SK-N-MC (cell line): ENCODE measurements around the gene TRIM33.
"Not testable (repeated sequence)": the region's sequence is repeated elsewhere in the genome, so short reads cannot be mapped to it uniquely, and the experiment has no call there.

ENCODE experiments used
- DNase-seq: peaks from one replicate; pipeline ENCODE4 v3.0.0-alpha.2; 2011; ENCODE audit warnings: low read depth, low spot score
- H3K27ac ChIP-seq: fragments of 200-600 bp; sonication (generic); 2 replicates; pipeline ENCODE4 v1.5.1; 2016; ENCODE audit warnings: mixed run types
- H3K36me3 ChIP-seq: fragments of 200-600 bp; sonication (generic); 2 replicates; pipeline ENCODE4 v1.6.1; 2017; ENCODE audit warnings: antibody characterized with exemption, low read length, mixed read lengths; ENCODE audit not compliant: insufficient read depth
- H3K4me3 ChIP-seq: fragments of 200-600 bp; sonication (generic); 2 replicates; pipeline ENCODE4 v1.5.1; 2016
- H3K9ac ChIP-seq: fragments of 200-600 bp; sonication (generic); 2 replicates; pipeline ENCODE4 v1.8.0; 2017; ENCODE audit warnings: mixed run types, mixed read lengths; ENCODE audit not compliant: insufficient read length
- H3K9me3 ChIP-seq: fragments of 200-600 bp; sonication (generic); 2 replicates; pipeline ENCODE4 v1.6.1; 2017; ENCODE audit warnings: low read depth, mild to moderate bottlenecking, antibody characterized with exemption, low read length, moderate library complexity, mixed read lengths
- EZH2 ChIP-seq: fragments of 200-600 bp; sonication (generic); IDR thresholded peaks from one replicate; pipeline ENCODE4 v1.6.1; 2017; ENCODE audit warnings: antibody characterized with exemption
- FOXP2 ChIP-seq: optimal IDR thresholded peaks from 2 replicates; pipeline ENCODE3; 2011; ENCODE audit warnings: mild to moderate bottlenecking, moderate library complexity; ENCODE audit not compliant: insufficient read depth; ENCODE audit errors: extremely low read length, control extremely low read depth
- POLR2AphosphoS5 ChIP-seq: IDR thresholded peaks from 2 replicates; pipeline ENCODE4 v1.6.1; 2012; ENCODE audit warnings: mild to moderate bottlenecking, low read depth, low read length, borderline replicate concordance

TRIM33 gene

DNA sequence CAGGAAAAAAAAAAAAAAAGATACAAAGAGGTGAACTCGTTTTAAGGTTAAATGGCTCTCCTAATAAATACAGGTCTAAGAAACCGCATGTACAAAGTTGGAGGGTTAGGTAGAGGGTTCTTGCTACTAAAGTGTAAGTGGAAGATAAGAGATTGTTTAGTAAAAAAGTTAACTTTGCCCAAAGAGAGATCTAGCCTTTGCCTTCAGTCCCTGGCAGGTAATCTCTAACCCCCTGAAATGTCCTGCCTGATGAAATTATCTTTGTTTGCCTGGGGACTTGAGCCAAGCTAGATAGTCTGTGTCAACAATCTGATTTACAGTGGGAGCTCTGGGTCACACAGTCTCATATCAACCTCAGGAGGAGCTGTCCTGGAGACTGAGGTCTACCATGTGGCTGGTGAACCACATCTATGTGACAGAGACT lies 57.6 kb downstream of the TRIM33 start:
- H3K27ac ChIP-seq = no peak overlapping the region
- peaks cover 74% of the 10 kb centered on the region for H3K36me3 ChIP-seq
- H3K9me3 ChIP-seq = 0 out of 2 replicates have a peak, but pooled peaks cover 2% of the 10 kb centered on the region
- H3K9ac ChIP-seq = no peak overlapping the region
- DNase-seq = no peak
- TF ChIP-seq EZH2 (no peak), FOXP2 (no peak), POLR2AphosphoS5 (no peak)
- H3K4me3 ChIP-seq = no peak overlapping the region

DNA sequence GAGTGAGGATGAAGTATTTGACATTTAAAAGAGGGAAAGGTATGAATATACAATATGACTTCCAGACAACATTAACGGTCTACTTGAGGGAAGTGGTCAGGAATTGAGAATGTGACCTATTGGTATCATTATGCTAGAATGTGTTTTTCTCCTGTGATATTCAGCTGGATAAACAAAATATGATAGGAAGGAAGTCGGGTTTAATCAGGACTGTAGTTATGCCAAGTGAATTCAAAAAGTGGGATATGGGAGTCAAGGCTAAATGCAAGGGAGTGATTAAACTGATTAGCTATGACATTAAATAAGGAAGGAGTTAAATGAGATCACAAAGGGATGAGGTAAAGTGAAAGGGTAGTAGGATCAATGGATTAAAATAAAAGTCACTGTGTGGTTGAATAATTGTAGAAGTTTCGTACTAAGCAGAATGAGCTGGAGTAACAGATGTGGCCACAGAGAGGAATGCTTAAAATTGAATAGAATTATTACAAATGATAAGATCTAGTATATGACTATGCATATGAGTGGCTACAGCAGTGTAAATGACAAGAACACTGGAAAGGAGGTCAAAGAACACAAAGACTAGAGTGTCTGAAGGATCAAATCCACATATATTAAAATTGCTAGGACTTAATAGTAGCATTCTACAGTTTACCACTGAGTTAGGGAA lies 62.5 kb downstream of the TRIM33 start:
- Histone ChIP-seq H3K9ac (no peak overlapping the region), H3K36me3 (peaks cover 66% of the 10 kb centered on the region)

DNA sequence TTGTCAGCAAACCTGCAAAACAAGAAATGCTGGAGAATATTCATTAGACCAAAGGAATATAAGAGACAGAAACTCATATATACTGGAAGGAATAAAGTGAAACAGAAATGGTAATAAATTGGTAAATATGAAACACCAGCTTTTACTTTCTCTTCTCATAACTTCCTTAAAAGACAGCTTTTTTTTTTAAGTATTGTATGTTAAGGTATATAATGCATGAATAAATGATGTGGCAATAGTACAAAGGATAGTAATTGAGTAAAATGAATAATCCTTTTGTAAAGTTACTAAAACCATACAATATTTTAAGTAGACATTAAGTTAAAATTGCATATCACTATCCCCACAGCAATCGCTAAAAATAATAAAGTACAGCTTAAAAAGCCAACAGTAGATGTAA lies 64.8 kb downstream of the TRIM33 start:
- Histone ChIP-seq H3K9ac (no peak overlapping the region), H3K27ac (no peak overlapping the region), H3K9me3 (no peaks in the 10 kb centered on the region; the same call in 1 of the 2 replicates), H3K4me3 (no peak overlapping the region), H3K36me3 (peaks cover 67% of the 10 kb centered on the region)
- DNase-seq = no peak
- TF ChIP-seq FOXP2 (no peak), POLR2AphosphoS5 (no peak), EZH2 (no peak)

More for the DNA sequence above, 62.5 kb downstream of the TRIM33 start:
- TF ChIP-seq FOXP2 (no peak), POLR2AphosphoS5 (no peak), EZH2 (no peak)
- no peak for DNase-seq
- H3K27ac ChIP-seq = no peak overlapping the region; the same call in 1 of the 2 replicates
- H3K4me3 ChIP-seq = no peak overlapping the region
- no peaks in the 10 kb centered on the region; the same call in 1 of the 2 replicates for H3K9me3 ChIP-seq

GRCh38 chr1:114443226-114443625 lies 67.8 kb downstream of the TRIM33 start:
- not testable (repeated sequence) for H3K27ac ChIP-seq, H3K9ac ChIP-seq, H3K4me3 ChIP-seq, DNase-seq, H3K9me3 ChIP-seq
- peaks cover 70% of the 10 kb centered on the region for H3K36me3 ChIP-seq

DNA sequence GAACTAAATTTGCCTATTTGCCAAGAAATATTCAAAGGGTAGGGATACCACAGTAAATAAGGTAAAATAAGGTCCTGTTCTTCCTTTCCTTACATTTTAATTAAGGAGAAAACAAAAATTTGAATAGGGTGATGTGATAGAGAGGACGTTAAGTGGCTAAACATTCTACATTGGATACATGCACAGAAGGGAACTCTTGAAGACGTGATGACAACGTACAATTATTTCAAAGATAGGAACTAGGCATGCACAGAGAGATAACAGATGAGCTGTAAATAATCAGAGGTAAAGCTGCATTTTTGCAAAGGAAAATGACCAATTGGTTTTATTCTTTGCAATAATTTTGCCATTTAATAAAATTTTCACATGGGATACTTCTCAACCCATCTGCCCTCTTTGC lies 69.7 kb downstream of the TRIM33 start:
- Histone ChIP-seq H3K27ac (no peak overlapping the region), H3K9ac (no peak overlapping the region), H3K4me3 (no peak overlapping the region), H3K36me3 (peaks cover 59% of the 10 kb centered on the region), H3K9me3 (no peaks in the 10 kb centered on the region; the same call in 1 of the 2 replicates)
- TF ChIP-seq FOXP2 = no peak
- no peak for TF ChIP-seq POLR2AphosphoS5
- no peak for TF ChIP-seq EZH2
- DNase-seq = no peak

DNA sequence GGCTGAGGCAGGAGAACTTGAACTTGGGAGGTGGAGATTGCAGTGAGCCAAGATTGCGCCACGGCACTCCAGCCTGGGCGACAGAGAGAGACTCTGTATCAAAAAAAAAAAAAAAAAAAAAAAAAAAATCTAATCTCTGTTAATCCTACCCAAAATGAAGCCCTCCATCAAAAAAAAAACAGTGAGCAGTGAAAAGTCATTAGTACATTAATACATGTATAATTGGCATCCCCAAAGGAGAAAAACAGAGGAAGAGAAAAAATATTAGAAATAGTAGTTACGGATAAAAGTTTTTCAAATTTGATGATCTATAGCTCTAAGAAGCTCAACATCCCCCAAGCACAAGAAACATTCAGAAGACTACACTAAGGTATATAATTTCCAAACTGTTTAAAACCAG lies 71.6 kb downstream of the TRIM33 start:
- no peaks in the 10 kb centered on the region; the same call in 1 of the 2 replicates for H3K9me3 ChIP-seq
- H3K36me3 ChIP-seq = peaks cover 41% of the 10 kb centered on the region
- no peak overlapping the region for H3K27ac ChIP-seq

GRCh38 chr1:114437812-114438211 lies 73.2 kb downstream of the TRIM33 start:
- TF ChIP-seq EZH2 = no peak
- TF ChIP-seq FOXP2 = no peak
- TF ChIP-seq POLR2AphosphoS5 = no peak
- H3K9me3 ChIP-seq = no peaks in the 10 kb centered on the region
- DNase-seq = no peak
- H3K4me3 ChIP-seq = no peak overlapping the region
- H3K9ac ChIP-seq = no peak overlapping the region
- H3K27ac ChIP-seq = no peak overlapping the region
- H3K36me3 ChIP-seq = peaks cover 37% of the 10 kb centered on the region

More for the DNA sequence above, 71.6 kb downstream of the TRIM33 start:
- Histone ChIP-seq H3K9ac (no peak overlapping the region), H3K4me3 (no peak overlapping the region)
- TF ChIP-seq EZH2 (no peak), FOXP2 (no peak), POLR2AphosphoS5 (no peak)
- no peak for DNase-seq

DNA sequence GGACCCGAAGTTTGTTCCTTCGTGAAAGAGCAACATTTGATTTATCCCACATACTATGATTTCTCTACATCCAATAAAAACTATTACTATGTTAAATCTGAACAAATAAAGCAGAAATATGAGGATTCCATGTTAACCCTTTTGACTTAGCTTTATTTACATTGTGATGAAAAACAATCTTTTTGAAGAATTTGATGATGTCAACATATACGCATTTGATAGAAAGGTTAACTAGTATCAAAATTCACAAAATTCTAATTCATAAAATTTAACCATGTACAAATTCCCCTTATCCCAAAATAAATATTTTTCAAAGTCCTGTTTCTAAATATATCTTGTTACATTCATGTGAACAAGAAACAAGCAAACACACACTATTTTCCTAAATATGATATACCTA lies 74.2 kb downstream of the TRIM33 start:
- H3K4me3 ChIP-seq = no peak overlapping the region
- peaks cover 32% of the 10 kb centered on the region for H3K36me3 ChIP-seq
- DNase-seq = no peak
- no peak overlapping the region for H3K27ac ChIP-seq
- no peak for TF ChIP-seq FOXP2
- no peak for TF ChIP-seq POLR2AphosphoS5
- no peak for TF ChIP-seq EZH2
- H3K9me3 ChIP-seq = no peaks in the 10 kb centered on the region
- no peak overlapping the region for H3K9ac ChIP-seq
